ENCODE results near the gene LAMB1. TPM values are rescaled to one million over a fixed set of nuclear protein-coding genes. Genes with fewer than 3 reads are reported as not detected.

LAMB1 gene
- total RNA-seq = 55.7 TPM

DNA sequence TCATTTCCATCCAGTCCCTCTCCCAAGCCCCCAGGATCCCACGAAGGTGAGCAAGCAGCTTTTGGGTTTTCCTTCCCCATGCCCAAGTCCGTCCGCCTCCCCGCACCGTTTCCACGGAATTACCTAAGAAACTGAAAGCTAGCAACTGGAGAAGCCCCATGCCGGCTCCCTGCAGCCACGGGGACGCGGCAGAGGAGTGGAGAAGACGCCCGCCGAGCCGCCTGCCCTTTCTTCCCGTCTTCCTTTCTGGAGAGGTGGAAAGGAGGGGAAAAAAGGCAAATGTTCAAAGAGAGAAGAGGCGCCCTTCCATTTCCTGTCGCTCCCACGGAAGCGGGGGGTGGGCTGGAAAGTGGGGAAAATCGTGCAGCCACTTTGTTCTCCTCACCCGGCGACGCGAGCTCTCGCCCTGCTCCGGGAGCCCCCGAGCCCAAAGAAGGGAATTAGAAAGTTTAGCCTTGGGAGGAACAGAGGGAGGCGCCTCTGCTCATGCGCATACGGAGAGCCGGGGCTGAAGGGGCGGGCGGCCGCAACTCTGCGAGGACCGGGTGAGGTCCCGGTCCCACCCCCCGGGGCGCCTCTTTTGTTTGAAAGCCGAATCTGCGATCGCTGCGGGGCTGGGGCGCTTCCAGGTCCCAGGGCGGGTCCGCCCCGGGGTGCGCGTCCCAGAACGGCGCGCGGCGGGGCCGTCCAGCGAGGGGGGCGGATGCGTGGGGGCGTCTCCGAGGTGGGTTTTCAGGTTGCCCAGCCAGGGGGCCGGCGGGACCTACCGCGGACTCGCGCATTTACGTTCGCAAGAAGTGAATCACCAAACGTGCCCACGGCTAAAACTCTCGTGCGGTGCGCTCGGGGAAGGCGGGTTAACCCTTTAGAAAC, at the start of gene LAMB1:
TSS of gene LAMB1 (minus strand) at position 436 of the 873 bp plus-strand sequence. CDS start at position 160, 276 bp downstream.

DNA sequence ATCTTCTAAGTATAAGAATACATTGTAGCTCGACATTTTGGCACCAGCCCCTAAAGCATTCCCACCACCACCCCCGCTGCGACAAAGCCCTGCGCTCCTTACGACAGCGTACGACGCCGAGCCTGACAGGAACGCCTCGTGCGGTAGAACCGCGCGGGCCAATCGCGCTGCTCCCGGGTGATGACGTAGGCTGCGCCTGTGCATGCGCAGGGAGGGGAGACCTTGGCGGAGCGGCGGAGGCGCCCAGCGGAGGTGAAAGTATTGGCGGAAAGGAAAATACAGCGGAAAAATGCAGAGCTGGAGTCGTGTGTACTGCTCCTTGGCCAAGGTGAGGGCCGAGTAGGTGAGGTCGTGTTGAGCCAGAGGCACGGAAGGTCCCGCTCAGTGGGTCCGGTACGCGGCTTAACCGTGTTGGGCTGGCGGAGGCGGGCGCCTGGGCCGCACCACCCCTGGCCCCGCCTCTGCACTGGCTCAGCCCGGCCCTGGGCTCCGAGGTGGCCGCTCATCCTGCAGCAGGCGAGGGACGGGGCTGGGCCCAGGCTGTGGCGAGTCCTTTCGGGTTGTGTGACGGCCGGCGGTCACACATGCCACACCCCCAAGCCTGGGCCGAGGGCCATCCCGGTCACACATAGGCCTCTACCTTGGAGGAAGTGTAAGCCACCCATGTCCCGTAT, 111.9 kb downstream of the LAMB1 start, which contains the start of gene DLD:
TSS of gene DLD (plus strand) at position 222 of the 674 bp plus-strand sequence. CDS start at position 290, 68 bp downstream.

Small RNA genes within 50 kb of the gene (small RNA-seq; reads per million reads assigned to genes)
- not detected for gene RF00012 (ENCODE audit: low replicate concordance)

Other genes starting within 250 kb of the LAMB1 start
- gene SLC26A3, start 199.9 kb downstream of the LAMB1 start, total RNA-seq = not detected
- gene DLD, start 112.0 kb downstream of the LAMB1 start, total RNA-seq = 83.9 TPM
- 1.6 TPM for gene LAMB4, start 127.2 kb upstream of the LAMB1 start, total RNA-seq

Measured in parietal lobe (tissue), 2 donors.